Measurements from ENCODE around the gene ECI2.

Gene ECI2, protein sequence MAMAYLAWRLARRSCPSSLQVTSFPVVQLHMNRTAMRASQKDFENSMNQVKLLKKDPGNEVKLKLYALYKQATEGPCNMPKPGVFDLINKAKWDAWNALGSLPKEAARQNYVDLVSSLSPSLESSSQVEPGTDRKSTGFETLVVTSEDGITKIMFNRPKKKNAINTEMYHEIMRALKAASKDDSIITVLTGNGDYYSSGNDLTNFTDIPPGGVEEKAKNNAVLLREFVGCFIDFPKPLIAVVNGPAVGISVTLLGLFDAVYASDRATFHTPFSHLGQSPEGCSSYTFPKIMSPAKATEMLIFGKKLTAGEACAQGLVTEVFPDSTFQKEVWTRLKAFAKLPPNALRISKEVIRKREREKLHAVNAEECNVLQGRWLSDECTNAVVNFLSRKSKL

DNA sequence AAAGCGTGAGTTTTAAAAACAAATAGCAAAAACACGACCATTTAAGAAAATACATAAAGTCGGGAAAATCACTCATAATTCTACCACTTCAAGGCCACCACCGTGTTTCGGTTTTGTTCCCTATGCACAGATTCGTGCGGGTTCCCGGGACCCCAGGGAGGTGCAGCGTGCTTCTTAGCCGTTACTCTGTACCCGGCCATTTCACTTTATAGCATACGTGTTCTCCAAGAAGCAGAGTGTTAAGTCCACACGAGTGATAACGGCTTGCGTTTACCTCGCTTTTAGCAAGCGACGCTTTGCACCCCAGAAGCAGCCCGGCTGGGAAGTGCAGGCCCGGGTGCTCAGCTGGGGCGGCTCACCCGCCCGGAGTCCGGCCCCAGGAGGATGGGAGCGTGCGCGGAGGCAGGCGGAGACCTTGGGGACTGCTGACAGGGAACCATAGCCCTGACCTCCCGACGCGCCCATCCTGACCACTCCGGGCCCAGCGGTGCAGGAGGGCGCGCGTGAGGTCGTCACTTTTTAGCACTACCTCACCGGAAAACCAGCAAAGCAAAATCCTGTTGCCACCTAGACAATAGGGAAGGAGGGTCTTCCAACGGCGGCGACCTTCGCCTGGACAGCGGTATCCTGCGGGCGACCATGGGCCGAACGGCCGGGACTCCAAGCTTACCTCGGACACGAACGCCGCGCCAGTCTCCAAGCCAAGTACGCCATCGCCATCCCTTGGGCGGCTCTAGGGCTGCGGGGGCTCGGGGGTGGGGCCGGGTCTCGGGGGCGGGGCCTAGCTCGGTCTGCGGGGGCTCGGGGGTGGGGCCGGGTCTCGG, at the start of gene ECI2:
ECI2 (minus strand) TSS at position 735 of the 824 bp plus-strand sequence; CDS start at position 720, 15 bp downstream.
- H3K4me3 ChIP-seq (ENCODE audit: low read depth in 1 of 2, low read length in 1 of 2): peak within 1 kb of the TSS; percentile 89 to 90
- peaks cover 22% of the 10 kb centered on the region for H3K27me3 ChIP-seq
- no peaks in the 10 kb centered on the region for H3K36me3 ChIP-seq
- H3K27ac ChIP-seq: peak within 1 kb of the TSS; percentile 46
- peaks cover 15 to 18% of the 10 kb centered on the region in 2 experiments for H3K4me1 ChIP-seq (ENCODE audit: control insufficient read depth in 1 of 2, insufficient read depth in 1 of 2, low read depth in 1 of 2, low read length in 1 of 2)
- TF ChIP-seq, protein P1, sequence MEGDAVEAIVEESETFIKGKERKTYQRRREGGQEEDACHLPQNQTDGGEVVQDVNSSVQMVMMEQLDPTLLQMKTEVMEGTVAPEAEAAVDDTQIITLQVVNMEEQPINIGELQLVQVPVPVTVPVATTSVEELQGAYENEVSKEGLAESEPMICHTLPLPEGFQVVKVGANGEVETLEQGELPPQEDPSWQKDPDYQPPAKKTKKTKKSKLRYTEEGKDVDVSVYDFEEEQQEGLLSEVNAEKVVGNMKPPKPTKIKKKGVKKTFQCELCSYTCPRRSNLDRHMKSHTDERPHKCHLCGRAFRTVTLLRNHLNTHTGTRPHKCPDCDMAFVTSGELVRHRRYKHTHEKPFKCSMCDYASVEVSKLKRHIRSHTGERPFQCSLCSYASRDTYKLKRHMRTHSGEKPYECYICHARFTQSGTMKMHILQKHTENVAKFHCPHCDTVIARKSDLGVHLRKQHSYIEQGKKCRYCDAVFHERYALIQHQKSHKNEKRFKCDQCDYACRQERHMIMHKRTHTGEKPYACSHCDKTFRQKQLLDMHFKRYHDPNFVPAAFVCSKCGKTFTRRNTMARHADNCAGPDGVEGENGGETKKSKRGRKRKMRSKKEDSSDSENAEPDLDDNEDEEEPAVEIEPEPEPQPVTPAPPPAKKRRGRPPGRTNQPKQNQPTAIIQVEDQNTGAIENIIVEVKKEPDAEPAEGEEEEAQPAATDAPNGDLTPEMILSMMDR (IDR thresholded peaks at IDR 0.05): no peak
- H3K9me3 ChIP-seq: no peaks in the 10 kb centered on the region

DNA sequence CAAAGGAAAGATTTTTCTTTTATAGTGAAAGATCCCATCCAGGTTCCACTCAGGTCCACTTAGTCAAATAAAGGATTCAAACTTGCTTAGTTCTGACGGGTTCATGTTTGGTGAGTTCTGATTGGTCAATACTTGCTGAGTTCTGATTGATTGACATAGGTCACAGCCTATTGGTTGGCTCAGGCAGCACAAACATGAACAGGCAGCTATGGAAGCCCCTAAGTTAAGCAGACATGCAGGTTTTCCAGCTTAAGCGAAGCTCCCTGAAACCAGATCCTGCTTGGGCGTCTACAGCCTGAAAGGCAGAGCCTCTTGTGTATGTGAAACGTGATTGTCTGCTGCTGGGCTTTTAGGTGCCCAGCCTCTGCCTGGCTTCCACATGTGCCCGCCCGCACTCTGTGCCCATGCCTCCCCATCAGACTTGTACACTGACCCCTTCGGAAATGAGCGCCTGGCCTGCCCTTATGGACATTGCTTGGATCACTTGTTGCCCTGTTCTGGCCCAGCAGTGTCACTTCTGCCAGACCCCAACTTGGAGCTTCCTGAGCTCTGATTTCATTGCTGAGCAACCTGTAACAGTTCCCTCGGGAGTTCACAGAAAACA, 45.4 kb upstream of the ECI2 start:
- H3K27me3 ChIP-seq: no peaks in the 10 kb centered on the region
- TF ChIP-seq, protein P1 (IDR thresholded peaks at IDR 0.05): no peak
- H3K27ac ChIP-seq: no peak overlapping the region
- H3K4me3 ChIP-seq (ENCODE audit: low read depth in 1 of 2, low read length in 1 of 2): no peak overlapping the region
- H3K36me3 ChIP-seq: no peaks in the 10 kb centered on the region
- no peaks in the 10 kb centered on the region for H3K9me3 ChIP-seq
- no peaks in the 10 kb centered on the region for H3K4me1 ChIP-seq (ENCODE audit: control insufficient read depth in 1 of 2, insufficient read depth in 1 of 2, low read depth in 1 of 2, low read length in 1 of 2)

DNA sequence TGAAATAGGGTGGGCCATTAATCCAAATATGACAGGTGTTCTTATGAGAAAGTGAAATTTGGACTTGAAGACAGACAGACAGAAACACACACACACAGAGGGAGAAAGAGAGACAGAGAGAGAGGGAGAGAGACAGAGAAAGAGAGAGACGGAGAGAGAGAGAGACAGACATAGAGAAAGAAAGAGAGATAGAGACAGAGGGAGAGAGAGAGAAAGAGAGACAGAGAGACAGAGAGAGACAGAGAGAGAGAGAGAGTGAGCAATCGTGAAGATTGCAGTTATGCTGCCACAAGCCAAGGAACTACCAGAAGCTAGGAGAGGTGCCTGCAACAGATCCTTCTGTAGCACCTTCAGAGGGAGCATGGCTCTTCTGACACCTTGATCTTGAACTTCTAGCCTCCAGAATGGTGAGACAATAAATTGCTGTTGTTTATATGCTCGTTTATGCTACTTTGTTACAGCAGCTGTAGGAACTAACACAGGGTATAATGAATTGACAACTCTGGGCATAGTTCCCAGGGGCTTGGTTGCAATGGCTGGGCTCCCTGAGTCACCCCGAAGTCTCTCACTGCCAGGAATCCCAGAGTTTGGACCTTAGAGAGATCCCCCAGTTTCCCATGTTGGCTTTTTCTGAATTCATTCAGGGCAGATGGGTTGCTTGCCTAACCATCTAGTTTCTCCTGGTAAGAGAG, 44.7 kb upstream of the ECI2 start:
- Histone ChIP-seq H3K4me1 (ENCODE audit: control insufficient read depth in 1 of 2, insufficient read depth in 1 of 2, low read depth in 1 of 2, low read length in 1 of 2) (no peaks in the 10 kb centered on the region), H3K36me3 (no peaks in the 10 kb centered on the region), H3K9me3 (no peaks in the 10 kb centered on the region), H3K4me3 (ENCODE audit: low read depth in 1 of 2, low read length in 1 of 2) (no peak overlapping the region), H3K27ac (no peak overlapping the region), H3K27me3 (no peaks in the 10 kb centered on the region)
- TF ChIP-seq, protein P1 (IDR thresholded peaks at IDR 0.05): no peak

DNA sequence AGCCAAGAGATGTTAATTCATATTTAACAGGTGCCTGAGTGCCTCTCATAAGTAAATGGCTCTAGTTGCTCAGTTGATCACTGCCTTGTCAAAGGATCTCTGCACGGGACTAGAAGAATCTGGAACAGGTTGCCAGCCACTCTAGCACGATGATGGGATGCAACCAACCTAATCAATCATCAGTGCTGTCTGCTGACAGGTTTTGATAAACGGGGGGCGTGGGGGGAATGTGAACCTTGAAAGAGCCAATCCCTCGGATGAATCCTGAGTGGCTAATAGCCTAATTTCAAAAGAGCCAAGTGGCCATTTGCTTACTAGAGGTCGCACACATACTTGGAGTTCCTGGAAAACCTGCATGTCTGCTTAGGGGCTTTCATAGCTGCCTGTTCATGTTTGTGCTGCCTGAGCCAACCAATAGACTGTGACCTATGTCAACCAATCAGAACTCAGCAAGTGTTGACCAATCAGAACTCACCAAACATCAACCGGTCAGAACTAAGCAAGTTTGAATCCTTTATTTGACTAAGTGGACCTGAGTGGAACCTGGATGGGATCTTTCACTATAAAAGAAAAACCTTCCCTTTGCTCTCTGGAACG, 43.5 kb upstream of the ECI2 start:
- no peaks in the 10 kb centered on the region for H3K4me1 ChIP-seq (ENCODE audit: control insufficient read depth in 1 of 2, insufficient read depth in 1 of 2, low read depth in 1 of 2, low read length in 1 of 2)

More for the DNA sequence above, 43.5 kb upstream of the ECI2 start:
- H3K27me3 ChIP-seq: no peaks in the 10 kb centered on the region
- no peak overlapping the region for H3K27ac ChIP-seq
- TF ChIP-seq, protein P1 (IDR thresholded peaks at IDR 0.05): no peak
- no peaks in the 10 kb centered on the region for H3K9me3 ChIP-seq
- H3K36me3 ChIP-seq: no peaks in the 10 kb centered on the region
- no peak overlapping the region for H3K4me3 ChIP-seq (ENCODE audit: low read depth in 1 of 2, low read length in 1 of 2)
